Rectal smooth muscle tissue (tissue), 1 donor: ENCODE results near the gene TLE5.

ENCODE experiments used
- H3K27ac ChIP-seq: one replicate; pipeline ENCODE4 v1.7.0; 2013; ENCODE audit warnings: low read depth, low read length, inconsistent platforms
- H3K27me3 ChIP-seq: one replicate; pipeline ENCODE4 v1.7.0; 2013; ENCODE audit warnings: low read length; ENCODE audit not compliant: control insufficient read depth, insufficient read depth
- H3K36me3 ChIP-seq: one replicate; pipeline ENCODE4 v1.7.0; 2013; ENCODE audit warnings: low read length; ENCODE audit not compliant: control insufficient read depth, insufficient read depth
- H3K4me1 ChIP-seq: one replicate; pipeline ENCODE4 v1.7.0; 2013; ENCODE audit warnings: low read length; ENCODE audit not compliant: control insufficient read depth, insufficient read depth
- H3K4me3 ChIP-seq: one replicate; pipeline ENCODE4 v1.7.0; 2013; ENCODE audit warnings: low read length
- H3K9ac ChIP-seq: one replicate; pipeline ENCODE4 v1.7.0; 2013; ENCODE audit warnings: low read length

The TLE5 gene

GRCh38 chr19:3004522-3004921 is 57.8 kb downstream of the TLE5 start:
- Histone ChIP-seq H3K36me3 (peaks cover under 1% of the 10 kb centered on the region), H3K27ac (no peak overlapping the region), H3K4me3 (no peak overlapping the region)

DNA sequence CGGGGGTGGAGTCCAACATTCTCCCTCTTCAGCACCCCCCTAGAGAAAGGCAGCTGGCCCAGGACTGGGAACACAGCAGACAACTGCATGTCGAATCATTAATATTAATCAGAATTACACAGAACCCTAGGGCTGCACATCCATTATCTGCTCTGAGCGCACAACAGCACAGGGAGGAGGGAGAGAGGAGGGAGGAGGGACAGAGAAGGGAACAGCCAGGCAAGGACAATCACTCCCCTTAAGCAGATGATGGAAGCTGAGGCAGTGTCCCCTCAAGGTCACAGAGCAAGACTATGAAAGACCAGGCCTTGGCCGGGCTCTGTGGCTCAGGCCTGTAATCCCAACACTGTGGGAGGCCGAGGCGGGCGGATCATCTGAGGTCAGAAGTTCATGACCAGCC is 59.2 kb downstream of the TLE5 start:
- Histone ChIP-seq H3K27me3 (no peaks in the 10 kb centered on the region), H3K9ac (no peak overlapping the region), H3K36me3 (peaks cover 3% of the 10 kb centered on the region), H3K4me3 (no peak overlapping the region), H3K27ac (no peak overlapping the region), H3K4me1 (no peaks in the 10 kb centered on the region)

More at GRCh38 chr19:3004522-3004921, 57.8 kb downstream of the TLE5 start:
- no peaks in the 10 kb centered on the region for H3K27me3 ChIP-seq
- no peaks in the 10 kb centered on the region for H3K4me1 ChIP-seq
- no peak overlapping the region for H3K9ac ChIP-seq
